ENCODE results near the gene MTPN.

The MTPN gene

GRCh38 chr7:135981958-135982646, 4.9 kb upstream of the MTPN start:
- peak; percentile 32 for DNase-seq

- DNase-seq, result peak; percentile 87
Measured at GRCh38 chr7:135980665-135981180, 3.6 kb upstream of the MTPN start.

- no peak for DNase-seq
Measured at GRCh38 chr7:135980012-135980551, 2.9 kb upstream of the MTPN start.

GRCh38 chr7:135979471-135980011, 2.4 kb upstream of the MTPN start:
- DNase-seq, result peak; percentile 43

- no peak for DNase-seq
Measured at GRCh38 chr7:135978624-135979023, 1.5 kb upstream of the MTPN start.

- no peak for DNase-seq
Measured at GRCh38 chr7:135977742-135978066, 545 bp upstream of the MTPN start.

- no peak for DNase-seq
Measured at GRCh38 chr7:135976312-135977006, 700 bp downstream of the MTPN start.

- DNase-seq, result no peak
Measured at GRCh38 chr7:135975166-135975565, 2.0 kb downstream of the MTPN start.

GRCh38 chr7:135974667-135975066, 2.5 kb downstream of the MTPN start:
- no peak for DNase-seq

GRCh38 chr7:135971366-135971725, 5.8 kb downstream of the MTPN start:
- no peak for DNase-seq

GRCh38 chr7:135970682-135971365, 6.3 kb downstream of the MTPN start:
- DNase-seq, result peak; percentile 86

- no peak for DNase-seq
Measured at GRCh38 chr7:135970045-135970444, 7.1 kb downstream of the MTPN start.

- no peak for DNase-seq
Measured at GRCh38 chr7:135966341-135967043, 10.7 kb downstream of the MTPN start.

- DNase-seq, result no peak
Measured at GRCh38 chr7:135965602-135966001, 11.6 kb downstream of the MTPN start.

- no peak for DNase-seq
Measured at GRCh38 chr7:135964791-135965190, 12.4 kb downstream of the MTPN start.

- DNase-seq, result no peak
Measured at GRCh38 chr7:135964274-135964673, 12.9 kb downstream of the MTPN start.

GRCh38 chr7:135962802-135963201, 14.4 kb downstream of the MTPN start:
- DNase-seq, result no peak

- no peak for DNase-seq
Measured at GRCh38 chr7:135960709-135961451, 16.3 kb downstream of the MTPN start.

- DNase-seq, result peak; percentile 50
Measured at GRCh38 chr7:135959646-135960363, 17.4 kb downstream of the MTPN start.

GRCh38 chr7:135958173-135958572, 19.0 kb downstream of the MTPN start:
- DNase-seq, result no peak

GRCh38 chr7:135957627-135958026, 19.5 kb downstream of the MTPN start:
- DNase-seq, result no peak
